Glomerular visceral epithelial cell (primary cell): ENCODE data around the gene ANKS1A.
A peak's percentile ranks its signal among the peaks of the same experiment; 100 is the strongest.
"Not testable (repeated sequence)": the region's sequence is repeated elsewhere in the genome, so short reads cannot be mapped to it uniquely, and the experiment has no call there.

Experiments used
- DNase-seq: peaks from one replicate; pipeline ENCODE4 v3.0.0-alpha.2; 2016; ENCODE audit errors: extremely low spot score

Gene ANKS1A

GRCh38 chr6:34990971-34991560, 102.0 kb downstream of the ANKS1A start:
- DNase-seq = no peak

- DNase-seq = no peak
These were observed 103.3 kb downstream of the ANKS1A start for GRCh38 chr6:34992376-34992775.

- no peak for DNase-seq
These were observed 104.2 kb downstream of the ANKS1A start for GRCh38 chr6:34993213-34993612.

GRCh38 chr6:34994693-34995092, 105.6 kb downstream of the ANKS1A start:
- DNase-seq = no peak

- DNase-seq = not testable (repeated sequence)
These were observed 109.4 kb downstream of the ANKS1A start for GRCh38 chr6:34998417-34998816.

- not testable (repeated sequence) for DNase-seq
These were observed 110.1 kb downstream of the ANKS1A start for GRCh38 chr6:34999153-34999552.

- not testable (repeated sequence) for DNase-seq
These were observed 110.9 kb downstream of the ANKS1A start for GRCh38 chr6:34999962-35000361.

GRCh38 chr6:35001349-35001748, 112.3 kb downstream of the ANKS1A start:
- DNase-seq = not testable (repeated sequence)

- DNase-seq = not testable (repeated sequence)
These were observed 115.0 kb downstream of the ANKS1A start for GRCh38 chr6:35003886-35004530.

GRCh38 chr6:35007016-35007415, 118.0 kb downstream of the ANKS1A start:
- DNase-seq = no peak

- no peak for DNase-seq
These were observed 119.8 kb downstream of the ANKS1A start for GRCh38 chr6:35008858-35009257.

- DNase-seq = no peak
These were observed 122.3 kb downstream of the ANKS1A start for GRCh38 chr6:35011096-35012041.

GRCh38 chr6:35013701-35014100, 124.6 kb downstream of the ANKS1A start:
- DNase-seq = no peak

GRCh38 chr6:35014341-35014740, 125.3 kb downstream of the ANKS1A start:
- no peak for DNase-seq

GRCh38 chr6:35014786-35015185, 125.7 kb downstream of the ANKS1A start:
- DNase-seq = peak; percentile 49

- DNase-seq = no peak
These were observed 126.4 kb downstream of the ANKS1A start for GRCh38 chr6:35015476-35015875.

- DNase-seq = no peak
These were observed 126.9 kb downstream of the ANKS1A start for GRCh38 chr6:35015996-35016395.

- no peak for DNase-seq
These were observed 127.7 kb downstream of the ANKS1A start for GRCh38 chr6:35016502-35017321.

- DNase-seq = no peak
These were observed 128.5 kb downstream of the ANKS1A start for GRCh38 chr6:35017411-35018181.

- no peak for DNase-seq
These were observed 129.1 kb downstream of the ANKS1A start for GRCh38 chr6:35018182-35018519.

- DNase-seq = no peak
These were observed 129.7 kb downstream of the ANKS1A start for GRCh38 chr6:35018746-35019145.
